Left lung (tissue), 10 donors: Measurements from ENCODE around the gene TINAG. TPM values are rescaled to one million over a fixed set of nuclear protein-coding genes. Genes with fewer than 3 reads are reported as not detected.

Experiments
- ATAC-seq: fragments of 200-7000 bp; cut with Tn5 transposase; one replicate; pipeline ENCODE4 v1.9.1; 2020; ENCODE audit warnings: moderate library complexity
- DNase-seq, 4 donors: peaks; one replicate each; pipeline ENCODE4 v3.0.0-alpha.2; 2013 to 2020
- H3K27ac ChIP-seq, 2 donors: fragments of 200-600 bp; sonication (generic) in 1 of 2; one replicate each; pipeline versions ENCODE4 v1.5.0 to v1.8.0; 2020 to 2021
- H3K27me3 ChIP-seq, 2 donors: fragments of 200-600 bp; sonication (generic) in 1 of 2; one replicate each; pipeline versions ENCODE4 v1.5.0 to v1.8.0; 2020 to 2021
- H3K36me3 ChIP-seq, 2 donors: fragments of 200-600 bp; sonication (generic) in 1 of 2; one replicate each; pipeline versions ENCODE4 v1.5.0 to v1.8.0; 2020 to 2021
- H3K4me1 ChIP-seq, 2 donors: fragments of 200-600 bp; one replicate each; pipeline ENCODE4 v1.8.0; 2021
- H3K4me3 ChIP-seq, 2 donors: fragments of 200-600 bp; sonication (generic) in 1 of 2; one replicate each; pipeline versions ENCODE4 v1.5.0 to v1.8.0; 2020 to 2021; ENCODE audit warnings: mild to moderate bottlenecking in 1 of 2
- H3K9me3 ChIP-seq, 2 donors: fragments of 200-600 bp; sonication (generic) in 1 of 2; one replicate each; pipeline versions ENCODE4 v1.5.0 to v1.8.0; 2020 to 2021
- CTCF ChIP-seq, 2 donors: fragments of 200-600 bp; sonication (generic) in 1 of 2; IDR thresholded peaks; one replicate each; pipeline versions ENCODE4 v1.5.0 to v1.8.0; 2021; ENCODE audit warnings: antibody characterized with exemption in 2 of 2
- intact Hi-C, 2 donors: fragments of 100-400 bp; cut with DNase I; formaldehyde crosslinking; loops; one replicate each; pipeline versions ENCODE4 v1.11.2 to v1.14.2; 2022
- polyA plus RNA-seq, 6 donors: library from polyadenylated mRNA; unstranded; fragments of 120-200 nt; gene quantifications; one replicate each; pipeline ENCODE4 v1.2.1, GENCODE V29; 2013; ENCODE audit not compliant: insufficient read length in 6 of 6
- total RNA-seq, 2 donors: library from RNA; stranded (reverse); fragmentation: NEBNext Ultra II Directional; extraction: Animal tissue kit (Norgen Biotek cat#: 25700); gene quantifications; one replicate each; pipeline ENCODE4 v1.2.1, GENCODE V29; 2021
- donor health status: DM: no; HTN: yes; CAD: no.
- donor health status: DM: no; HTN: no; CAD: no.

The TINAG gene
- total and polyA plus RNA-seq, 8 donors, result 0.24 TPM; not detected in 7

- Histone ChIP-seq H3K4me1 (no peaks in the 10 kb centered on the region), H3K27ac (no peak overlapping the region), H3K4me3 (no peak overlapping the region), H3K27me3 (no peaks in the 10 kb centered on the region), H3K9me3 (no peaks in the 10 kb centered on the region), H3K36me3 (no peaks in the 10 kb centered on the region)
- DNase-seq (no peak), ATAC-seq (no peak)
- no peak for TF ChIP-seq CTCF (IDR thresholded peaks at IDR 0.05)
- intact Hi-C loops, result no loop called here
Observed at GRCh38 chr6:54291146-54291545, 17.1 kb upstream of the TINAG start.

GRCh38 chr6:54291738-54292137 lies 16.5 kb upstream of the TINAG start:
- ATAC-seq (no peak), DNase-seq (no peak)
- no peak for TF ChIP-seq CTCF (IDR thresholded peaks at IDR 0.05)

GRCh38 chr6:54294965-54295532 lies 13.2 kb upstream of the TINAG start:
- Histone ChIP-seq H3K9me3 (no peaks in the 10 kb centered on the region), H3K36me3 (no peaks in the 10 kb centered on the region), H3K4me1 (no peaks in the 10 kb centered on the region), H3K27me3 (no peaks in the 10 kb centered on the region), H3K4me3 (no peak overlapping the region), H3K27ac (no peak overlapping the region)
- ATAC-seq (no peak), DNase-seq (peak in 1 of 4 donors; percentile 51)
- intact Hi-C loops, result no loop called here
- TF ChIP-seq CTCF (IDR thresholded peaks at IDR 0.05), result no peak

More at GRCh38 chr6:54291738-54292137, 16.5 kb upstream of the TINAG start:
- Histone ChIP-seq H3K27me3 (no peaks in the 10 kb centered on the region), H3K27ac (no peak overlapping the region), H3K4me3 (no peak overlapping the region), H3K36me3 (no peaks in the 10 kb centered on the region), H3K4me1 (no peaks in the 10 kb centered on the region), H3K9me3 (no peaks in the 10 kb centered on the region)
- intact Hi-C loops, result no loop called here

- DNase-seq, result no peak
- Histone ChIP-seq H3K4me1 (no peaks in the 10 kb centered on the region), H3K27me3 (no peaks in the 10 kb centered on the region), H3K4me3 (no peak overlapping the region), H3K9me3 (no peaks in the 10 kb centered on the region), H3K27ac (no peak overlapping the region), H3K36me3 (no peaks in the 10 kb centered on the region)
- TF ChIP-seq CTCF (IDR thresholded peaks at IDR 0.05), result no peak
- intact Hi-C loops, result no loop called here
- no peak for ATAC-seq
Observed at GRCh38 chr6:54299542-54300269, 8.5 kb upstream of the TINAG start.

- no peaks in the 10 kb centered on the region for H3K4me1 ChIP-seq
- no peak for ATAC-seq
- no peaks in the 10 kb centered on the region for H3K36me3 ChIP-seq
- intact Hi-C loops, result no loop called here
- no peaks in the 10 kb centered on the region for H3K9me3 ChIP-seq
- no peak overlapping the region for H3K4me3 ChIP-seq
- H3K27me3 ChIP-seq, result no peaks in the 10 kb centered on the region
- no peak for TF ChIP-seq CTCF (IDR thresholded peaks at IDR 0.05)
- no peak for DNase-seq
- H3K27ac ChIP-seq, result no peak overlapping the region
Observed at GRCh38 chr6:54301770-54302169, 6.5 kb upstream of the TINAG start.
